Dendritic cell treated with granulocyte-macrophage colony-stimulating factor and Interleukin-4, amounts not matched to agents 40 ng/mL and 50 ng/mL, for 4 days (primary cell): ENCODE data around the gene MSH2.
"Not testable (repeated sequence)": the region's sequence is repeated elsewhere in the genome, so short reads cannot be mapped to it uniquely, and the experiment has no call there.

Source experiments
- H3K27ac Mint-ChIP-seq: one replicate; pipeline ENCODE4 v1.8.0; 2022; ENCODE audit warnings: mild to moderate bottlenecking, mixed read lengths
- H3K27me3 Mint-ChIP-seq: one replicate; pipeline ENCODE4 v1.8.0; 2022; ENCODE audit warnings: mild to moderate bottlenecking, mixed read lengths
- H3K36me3 Mint-ChIP-seq: one replicate; pipeline ENCODE4 v1.8.0; 2022; ENCODE audit warnings: low read depth, mixed read lengths
- H3K4me1 Mint-ChIP-seq: one replicate; pipeline ENCODE4 v1.8.0; 2022; ENCODE audit warnings: low read depth, mixed read lengths
- H3K4me3 Mint-ChIP-seq: one replicate; pipeline ENCODE4 v1.8.0; 2022; ENCODE audit warnings: mild to moderate bottlenecking, moderate library complexity, mixed read lengths
- H3K9me3 Mint-ChIP-seq: one replicate; pipeline ENCODE4 v1.8.0; 2022; ENCODE audit warnings: mixed read lengths
- intact Hi-C: fragments of 100-400 bp; cut with micrococcal nuclease; formaldehyde crosslinking; loops from one replicate; pipeline ENCODE4 v1.15.0; 2022

MSH2 gene

DNA sequence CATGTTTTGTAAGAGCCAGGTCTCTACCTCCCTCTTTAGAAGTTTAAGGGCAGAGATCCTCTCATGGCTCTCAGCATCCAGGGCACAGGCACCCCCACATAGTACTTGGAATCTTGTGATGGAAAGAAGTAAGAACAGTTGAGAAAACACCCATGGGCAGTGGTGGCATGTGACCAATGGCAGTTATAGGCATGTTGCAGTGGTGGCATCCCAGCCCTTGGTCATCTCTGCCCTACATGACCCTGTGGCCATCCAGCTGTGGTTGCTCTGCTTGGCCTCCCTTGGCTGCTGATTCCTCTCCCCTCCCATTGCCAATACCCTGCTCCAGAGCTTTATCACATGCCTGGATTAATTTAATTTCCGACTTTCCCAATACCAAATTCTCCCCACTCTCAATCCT, 13.3 kb upstream of the MSH2 start:
- peaks cover 20% of the 10 kb centered on the region for H3K4me1 Mint-ChIP-seq
- H3K27ac Mint-ChIP-seq: no peak overlapping the region
- intact Hi-C loops: no loop called here

DNA sequence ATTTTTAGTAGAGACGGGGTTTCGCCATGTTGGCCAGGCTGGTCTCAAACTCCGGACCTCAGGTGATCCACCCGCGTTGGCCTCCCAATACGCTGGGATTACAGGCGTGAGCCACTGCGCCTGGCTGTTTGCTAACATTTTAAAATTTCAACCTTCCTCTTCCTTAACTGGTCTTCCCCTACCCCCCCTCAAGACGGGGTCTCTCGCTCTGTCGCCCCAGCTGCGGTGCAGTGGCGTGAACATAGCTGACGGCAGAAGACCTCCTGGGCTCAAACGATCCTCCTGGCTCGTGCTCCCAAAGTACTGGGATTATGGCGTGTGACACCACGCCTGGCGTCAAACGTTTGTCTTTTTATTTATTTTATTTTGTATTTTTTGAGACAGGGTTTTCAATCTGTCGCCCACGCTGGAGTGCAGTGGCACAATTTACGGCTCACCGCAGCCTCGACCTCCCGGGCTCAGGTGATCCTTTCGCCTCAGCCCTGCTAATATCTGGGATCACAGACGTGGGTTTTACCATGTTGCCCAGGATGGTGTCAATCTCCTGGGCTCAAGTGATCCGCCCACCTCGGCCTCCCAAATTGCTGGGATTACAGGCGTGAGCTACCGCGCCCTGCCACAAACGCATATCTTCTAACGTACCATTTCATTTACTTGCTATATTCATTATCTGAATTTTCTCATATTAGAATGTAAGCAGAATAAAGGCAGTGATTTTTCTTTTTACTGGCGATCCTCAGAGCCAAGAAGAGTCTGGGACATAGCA, 984 bp upstream of the MSH2 start:
- H3K27ac Mint-ChIP-seq: peak overlapping the region; percentile 81

More for the DNA sequence above, 13.3 kb upstream of the MSH2 start:
- Mint-ChIP-seq H3K27me3 (peaks cover 10% of the 10 kb centered on the region), H3K9me3 (no peaks in the 10 kb centered on the region), H3K4me3 (no peak overlapping the region), H3K36me3 (no peaks in the 10 kb centered on the region)

DNA sequence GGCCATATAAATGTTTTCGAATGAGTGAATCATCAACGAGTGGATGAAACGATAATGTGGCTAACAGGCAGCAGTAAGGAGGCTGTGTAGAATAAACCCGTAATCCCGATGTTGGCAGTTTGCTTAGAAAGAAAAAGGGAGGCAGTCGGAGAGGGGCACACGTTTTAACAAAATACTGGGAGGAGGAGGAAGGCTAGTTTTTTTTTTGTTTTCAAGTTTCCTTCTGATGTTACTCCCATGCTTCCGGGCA, 476 bp upstream of the MSH2 start:
- Mint-ChIP-seq H3K27ac (peak overlapping the region; percentile 81), H3K36me3 (peaks cover 11% of the 10 kb centered on the region), H3K9me3 (no peaks in the 10 kb centered on the region), H3K4me1 (peaks cover 36% of the 10 kb centered on the region), H3K27me3 (no peaks in the 10 kb centered on the region), H3K4me3 (peak overlapping the region; percentile 87)
- intact Hi-C loops: no loop called here

More for the DNA sequence above, 984 bp upstream of the MSH2 start:
- intact Hi-C loops: no loop called here
- no peaks in the 10 kb centered on the region for H3K27me3 Mint-ChIP-seq
- no peaks in the 10 kb centered on the region for H3K9me3 Mint-ChIP-seq
- peaks cover 11% of the 10 kb centered on the region for H3K36me3 Mint-ChIP-seq
- H3K4me1 Mint-ChIP-seq: peaks cover 36% of the 10 kb centered on the region
- H3K4me3 Mint-ChIP-seq: peak overlapping the region; percentile 87

DNA sequence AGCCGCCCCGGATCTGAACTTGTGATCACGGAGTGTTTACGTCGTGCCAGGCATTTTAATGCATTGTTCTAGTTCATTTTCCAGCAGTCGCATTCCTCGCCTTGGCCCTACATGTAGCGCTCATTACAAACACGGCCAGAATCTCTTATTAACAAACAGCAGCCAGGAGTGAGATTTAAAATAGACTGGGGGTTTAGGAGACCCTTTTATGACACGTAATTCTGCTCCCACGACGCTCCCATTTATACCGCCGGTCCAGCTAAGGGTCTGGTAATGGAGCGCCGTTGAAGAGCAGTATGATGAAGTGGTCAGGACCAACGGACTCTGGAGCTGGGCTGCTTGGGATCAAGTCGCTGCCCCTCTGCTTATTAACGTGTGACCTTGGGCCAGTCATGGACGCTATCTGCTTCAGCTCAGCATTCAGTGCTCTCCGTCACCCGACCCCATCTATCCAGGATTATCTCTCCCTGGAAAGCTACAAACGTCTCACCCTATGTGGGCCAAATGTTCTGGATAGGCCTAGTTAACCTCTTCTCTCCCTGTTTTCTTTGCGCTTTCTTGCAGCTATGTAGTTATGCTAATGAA, 745 bp downstream of the MSH2 start:
- peaks cover 36% of the 10 kb centered on the region for H3K4me1 Mint-ChIP-seq
- intact Hi-C loops: no loop called here
- H3K36me3 Mint-ChIP-seq: peaks cover 13% of the 10 kb centered on the region
- no peaks in the 10 kb centered on the region for H3K9me3 Mint-ChIP-seq
- H3K4me3 Mint-ChIP-seq: peak overlapping the region; percentile 87
- H3K27me3 Mint-ChIP-seq: no peaks in the 10 kb centered on the region
- H3K27ac Mint-ChIP-seq: peak overlapping the region; percentile 81

DNA sequence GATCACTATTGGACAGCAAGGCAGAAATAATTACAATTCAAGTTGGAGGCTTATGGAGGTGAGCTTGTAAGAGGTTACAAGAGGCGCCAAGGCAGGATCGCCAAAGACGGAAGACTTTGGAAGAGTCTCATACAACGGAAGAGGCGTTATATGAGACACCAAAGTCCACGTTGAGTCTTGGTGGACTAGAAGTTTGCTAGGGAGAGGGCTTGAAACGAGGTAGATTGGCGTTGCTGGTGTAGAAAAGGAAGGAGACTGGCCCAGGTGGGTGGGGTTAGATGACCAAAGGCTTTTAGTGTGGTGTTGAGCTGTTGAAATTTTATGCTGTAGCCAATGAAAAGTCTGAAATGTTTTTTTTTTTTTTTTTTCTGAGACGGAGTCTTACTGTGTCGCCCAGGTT, 1.4 kb downstream of the MSH2 start:
- peak overlapping the region; percentile 87 for H3K4me3 Mint-ChIP-seq
- H3K4me1 Mint-ChIP-seq: peaks cover 36% of the 10 kb centered on the region
- H3K9me3 Mint-ChIP-seq: no peaks in the 10 kb centered on the region
- intact Hi-C loops: no loop called here
- no peak overlapping the region for H3K27ac Mint-ChIP-seq
- H3K27me3 Mint-ChIP-seq: no peaks in the 10 kb centered on the region
- H3K36me3 Mint-ChIP-seq: peaks cover 17% of the 10 kb centered on the region

GRCh38 chr2:47405757-47406156, 2.8 kb downstream of the MSH2 start:
- no peaks in the 10 kb centered on the region for H3K27me3 Mint-ChIP-seq
- no peak overlapping the region for H3K27ac Mint-ChIP-seq
- H3K9me3 Mint-ChIP-seq: no peaks in the 10 kb centered on the region
- intact Hi-C loops: no loop called here
- H3K4me1 Mint-ChIP-seq: peaks cover 36% of the 10 kb centered on the region
- peaks cover 17% of the 10 kb centered on the region for H3K36me3 Mint-ChIP-seq
- no peak overlapping the region for H3K4me3 Mint-ChIP-seq

- Mint-ChIP-seq H3K36me3 (peaks cover 24% of the 10 kb centered on the region), H3K4me1 (peaks cover 36% of the 10 kb centered on the region)
- intact Hi-C loops, H3K27ac Mint-ChIP-seq, H3K9me3 Mint-ChIP-seq, H3K4me3 Mint-ChIP-seq, H3K27me3 Mint-ChIP-seq: not testable (repeated sequence)
Measured at GRCh38 chr2:47406649-47407330, 3.8 kb downstream of the MSH2 start.

DNA sequence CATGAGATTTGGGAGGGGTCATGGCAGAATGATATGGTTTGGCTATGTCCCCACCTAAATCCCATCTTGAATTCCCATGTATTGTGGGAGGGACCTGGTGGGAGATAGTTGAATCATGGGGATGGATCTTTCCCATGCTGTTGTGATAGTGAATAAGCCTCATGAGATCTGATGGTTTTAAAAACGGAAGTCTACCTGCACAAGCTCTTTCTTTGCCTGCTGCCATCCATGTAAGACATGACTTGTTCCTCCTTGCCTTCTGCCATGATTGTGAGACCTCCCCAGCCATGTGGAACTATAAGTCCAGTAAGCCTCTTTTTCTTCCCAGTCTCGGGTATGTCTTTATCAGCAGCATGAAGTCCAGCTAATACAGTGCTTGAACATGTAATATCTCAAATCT, 5.0 kb downstream of the MSH2 start:
- intact Hi-C loops, H3K4me3 Mint-ChIP-seq, H3K9me3 Mint-ChIP-seq, H3K27me3 Mint-ChIP-seq, H3K27ac Mint-ChIP-seq: not testable (repeated sequence)
- H3K36me3 Mint-ChIP-seq: peaks cover 26% of the 10 kb centered on the region
- H3K4me1 Mint-ChIP-seq: peaks cover 26% of the 10 kb centered on the region

DNA sequence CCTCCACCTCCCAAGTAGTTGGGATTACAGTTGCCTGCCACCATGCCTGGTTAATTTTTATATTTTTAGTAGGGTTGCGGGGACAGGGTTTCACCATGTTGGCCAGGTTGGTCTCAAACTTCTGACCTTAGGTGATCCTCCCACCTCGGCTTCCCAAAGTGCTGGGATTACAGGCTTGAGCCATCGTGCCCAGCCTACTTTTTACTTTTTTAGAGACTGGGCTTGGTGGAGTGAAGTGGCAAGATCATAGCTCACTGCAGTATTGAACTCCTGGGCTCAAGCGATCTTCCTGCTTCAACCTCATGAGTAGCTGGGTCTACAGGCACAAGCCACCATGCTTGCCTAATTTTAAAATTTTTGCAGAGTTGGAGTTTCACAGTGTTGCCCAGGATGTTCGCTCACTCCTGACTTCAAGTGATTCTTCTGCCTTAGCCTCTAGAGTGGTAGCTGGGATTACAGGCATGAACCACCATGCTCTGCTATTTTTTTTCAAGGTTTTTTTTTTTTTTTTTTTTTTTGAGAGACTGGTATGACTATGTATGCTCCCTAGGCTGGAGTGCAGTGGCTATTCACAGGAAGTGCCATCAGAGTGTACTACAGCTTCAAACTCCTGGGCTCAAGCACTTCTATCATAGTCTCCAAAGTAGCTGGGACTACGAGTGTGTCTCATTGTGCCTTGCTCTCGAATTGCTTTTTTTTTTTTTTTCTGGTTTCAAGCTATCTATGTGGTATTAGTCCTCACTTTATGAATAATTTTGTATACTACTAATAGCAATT, 11.9 kb downstream of the MSH2 start:
- Mint-ChIP-seq H3K4me1 (no peaks in the 10 kb centered on the region), H3K36me3 (peaks cover 60% of the 10 kb centered on the region), H3K27ac (no peak overlapping the region), H3K27me3 (no peaks in the 10 kb centered on the region), H3K9me3 (no peaks in the 10 kb centered on the region), H3K4me3 (no peak overlapping the region)
- intact Hi-C loops: no loop called here

DNA sequence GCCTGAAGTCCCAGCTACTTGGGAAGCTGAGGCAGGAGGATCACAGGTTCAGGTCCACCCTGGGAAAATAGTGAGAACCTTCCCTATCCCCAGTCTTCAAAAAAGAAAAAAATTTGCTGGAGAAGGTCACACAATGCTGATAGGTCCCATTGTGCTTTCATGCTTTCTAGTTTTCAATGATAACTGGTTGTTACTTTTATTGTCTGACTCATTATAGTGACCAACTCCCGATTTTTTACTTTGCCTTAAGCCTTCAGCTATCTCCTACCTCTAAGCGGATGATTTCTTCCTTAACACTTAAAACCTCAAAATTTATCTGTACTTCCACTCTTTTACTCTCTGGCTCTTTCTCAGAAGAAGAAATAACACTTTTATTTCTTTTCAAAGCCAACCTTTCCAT, 17.3 kb downstream of the MSH2 start:
- no peaks in the 10 kb centered on the region for H3K27me3 Mint-ChIP-seq
- H3K4me1 Mint-ChIP-seq: no peaks in the 10 kb centered on the region
- intact Hi-C loops: no loop called here
- H3K27ac Mint-ChIP-seq: no peak overlapping the region
- no peaks in the 10 kb centered on the region for H3K9me3 Mint-ChIP-seq
- H3K36me3 Mint-ChIP-seq: peaks cover 55% of the 10 kb centered on the region
- no peak overlapping the region for H3K4me3 Mint-ChIP-seq

DNA sequence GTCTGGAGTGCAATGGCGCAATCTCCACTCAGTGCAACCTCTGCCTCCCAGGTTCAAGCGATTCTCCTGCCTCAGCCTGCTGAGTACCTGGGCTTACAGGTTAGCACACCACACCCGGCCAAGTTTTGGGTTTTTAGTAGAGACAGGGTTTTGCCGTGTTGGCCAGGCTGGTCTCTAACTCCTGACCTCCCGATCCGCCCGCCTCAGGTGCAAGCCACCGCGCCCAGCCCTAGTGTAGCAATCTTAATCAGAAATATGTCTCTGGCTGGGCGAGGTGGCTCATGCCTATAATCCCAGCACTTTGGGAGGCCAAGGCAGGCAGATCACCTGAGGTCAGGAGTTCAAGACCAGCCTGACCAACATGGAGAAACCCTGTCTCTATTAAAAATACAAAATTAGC, 17.7 kb downstream of the MSH2 start:
- peaks cover 53% of the 10 kb centered on the region for H3K36me3 Mint-ChIP-seq
- H3K27me3 Mint-ChIP-seq, H3K9me3 Mint-ChIP-seq, H3K4me3 Mint-ChIP-seq, intact Hi-C loops, H3K27ac Mint-ChIP-seq, H3K4me1 Mint-ChIP-seq: not testable (repeated sequence)

DNA sequence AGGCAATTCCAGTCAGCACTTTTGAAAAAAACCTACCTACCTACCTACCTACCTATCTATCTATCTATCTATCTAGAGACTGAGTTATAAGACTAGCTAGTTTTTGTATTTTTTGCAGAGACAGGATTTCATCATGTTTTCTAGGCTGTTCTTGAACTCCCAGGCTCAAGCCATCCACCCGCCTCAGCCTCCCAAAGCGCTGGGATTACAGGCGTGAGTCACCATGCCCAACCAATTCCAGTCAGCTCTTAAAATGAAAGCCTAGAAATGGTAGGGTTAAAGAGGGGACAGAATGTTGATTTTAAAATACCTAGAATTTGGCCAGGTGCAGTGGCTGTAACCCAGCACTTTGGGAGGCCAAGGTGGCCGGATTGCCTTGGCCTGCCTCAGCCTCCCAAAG, 19.1 kb downstream of the MSH2 start:
- Mint-ChIP-seq H3K9me3 (no peaks in the 10 kb centered on the region), H3K27ac (no peak overlapping the region), H3K4me1 (no peaks in the 10 kb centered on the region), H3K27me3 (no peaks in the 10 kb centered on the region), H3K4me3 (no peak overlapping the region), H3K36me3 (peaks cover 52% of the 10 kb centered on the region)
- intact Hi-C loops: no loop called here

DNA sequence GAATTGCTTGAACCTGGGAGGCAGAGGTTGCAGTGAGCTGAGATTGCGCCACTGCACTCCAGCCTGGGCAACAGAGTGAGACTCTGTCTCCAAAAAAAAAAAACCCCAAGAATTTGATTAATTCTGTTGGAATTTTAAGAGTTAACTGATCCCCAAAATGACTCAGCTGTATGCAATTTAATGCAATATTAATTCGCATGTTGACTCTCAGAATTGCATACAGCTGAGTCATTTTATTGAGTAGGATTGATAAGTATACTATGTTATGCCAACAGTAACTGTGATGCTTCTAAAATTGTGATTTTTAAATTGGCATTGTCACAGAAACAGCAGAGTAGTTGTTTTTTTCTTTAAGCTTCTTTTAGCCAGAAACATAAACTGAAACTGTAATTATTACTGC, 19.6 kb downstream of the MSH2 start:
- H3K9me3 Mint-ChIP-seq: no peaks in the 10 kb centered on the region
- no peak overlapping the region for H3K4me3 Mint-ChIP-seq
- no peaks in the 10 kb centered on the region for H3K4me1 Mint-ChIP-seq
- no peaks in the 10 kb centered on the region for H3K27me3 Mint-ChIP-seq
- no peak overlapping the region for H3K27ac Mint-ChIP-seq
- intact Hi-C loops: no loop called here
- peaks cover 46% of the 10 kb centered on the region for H3K36me3 Mint-ChIP-seq

GRCh38 chr2:47426786-47427185, 23.8 kb downstream of the MSH2 start:
- H3K27ac Mint-ChIP-seq: no peak overlapping the region
- H3K27me3 Mint-ChIP-seq: no peaks in the 10 kb centered on the region
- intact Hi-C loops: no loop called here
- H3K36me3 Mint-ChIP-seq: peaks cover 51% of the 10 kb centered on the region
- no peak overlapping the region for H3K4me3 Mint-ChIP-seq
- H3K4me1 Mint-ChIP-seq: no peaks in the 10 kb centered on the region
- no peaks in the 10 kb centered on the region for H3K9me3 Mint-ChIP-seq
